Stimulated activated CD4-positive, alpha-beta T cell treated with anti-CD3 and anti-CD28 coated beads, Interleukin-12 subunit alpha, Interleukin-12 subunit beta, amount 100 ng/mL, for 24 hours (primary cell): ENCODE measurements around the gene DLGAP4.

Experiments
- DNase-seq, 2 experiments: peaks; one replicate each; pipeline ENCODE4 v3.0.0-alpha.2; 2020; ENCODE audit warnings: low read depth in 2 of 2

Gene DLGAP4

GRCh38 chr20:36384022-36384619 lies 78.0 kb downstream of the DLGAP4 start:
- DNase-seq = peak in 1 of 2 experiments; percentile 14

- DNase-seq = no peak
These were observed 79.4 kb downstream of the DLGAP4 start for GRCh38 chr20:36385503-36385902.

GRCh38 chr20:36386236-36386635 lies 80.1 kb downstream of the DLGAP4 start:
- DNase-seq = no peak

GRCh38 chr20:36390269-36390668 lies 84.1 kb downstream of the DLGAP4 start:
- no peak for DNase-seq

GRCh38 chr20:36390719-36391415 lies 84.7 kb downstream of the DLGAP4 start:
- DNase-seq = no peak

GRCh38 chr20:36391456-36391855 lies 85.3 kb downstream of the DLGAP4 start:
- no peak for DNase-seq

- DNase-seq = no peak
These were observed 85.8 kb downstream of the DLGAP4 start for GRCh38 chr20:36391955-36392354.

- no peak for DNase-seq
These were observed 86.8 kb downstream of the DLGAP4 start for GRCh38 chr20:36392989-36393388.

- no peak for DNase-seq
These were observed 88.3 kb downstream of the DLGAP4 start for GRCh38 chr20:36394340-36394965.

- DNase-seq = no peak
These were observed 90.2 kb downstream of the DLGAP4 start for GRCh38 chr20:36396340-36396739.

GRCh38 chr20:36396847-36397630 lies 90.9 kb downstream of the DLGAP4 start:
- no peak for DNase-seq

- DNase-seq = no peak
These were observed 92.4 kb downstream of the DLGAP4 start for GRCh38 chr20:36398515-36398914.

- DNase-seq = peak in 1 of 2 experiments; percentile 40
These were observed 93.2 kb downstream of the DLGAP4 start for GRCh38 chr20:36399147-36399968.

- DNase-seq = no peak
These were observed 93.9 kb downstream of the DLGAP4 start for GRCh38 chr20:36399969-36400545.

GRCh38 chr20:36400909-36401735 lies 95.0 kb downstream of the DLGAP4 start:
- DNase-seq = no peak

GRCh38 chr20:36402708-36403107 lies 96.6 kb downstream of the DLGAP4 start:
- no peak for DNase-seq

- no peak for DNase-seq
These were observed 98.4 kb downstream of the DLGAP4 start for GRCh38 chr20:36404435-36404978.

- DNase-seq = no peak
These were observed 99.1 kb downstream of the DLGAP4 start for GRCh38 chr20:36405255-36405654.

- no peak for DNase-seq
These were observed 101.1 kb downstream of the DLGAP4 start for GRCh38 chr20:36407199-36407733.

- DNase-seq = no peak
These were observed 102.1 kb downstream of the DLGAP4 start for GRCh38 chr20:36408219-36408618.
